Lung microvascular endothelial cell (primary cell): Measurements from ENCODE around the gene CGNL1. TPM values are rescaled to one million over a fixed set of nuclear protein-coding genes. Genes with fewer than 3 reads are reported as not detected.

Experiments
- DNase-seq, 2 donors: peaks; one replicate each; pipeline versions ENCODE4 v3.0.0 to v3.0.0-alpha.2; 2010; ENCODE audit warnings: low read depth in 2 of 2
- total RNA-seq: library from RNA; depleted of rRNA; stranded (reverse); fragments of >200 nt; gene quantifications from 2 replicates; pipeline ENCODE4 v1.2.1, GENCODE V29; 2014

Gene CGNL1
- total RNA-seq, 1 donor from 2014 or later = 38.3 TPM

DNA sequence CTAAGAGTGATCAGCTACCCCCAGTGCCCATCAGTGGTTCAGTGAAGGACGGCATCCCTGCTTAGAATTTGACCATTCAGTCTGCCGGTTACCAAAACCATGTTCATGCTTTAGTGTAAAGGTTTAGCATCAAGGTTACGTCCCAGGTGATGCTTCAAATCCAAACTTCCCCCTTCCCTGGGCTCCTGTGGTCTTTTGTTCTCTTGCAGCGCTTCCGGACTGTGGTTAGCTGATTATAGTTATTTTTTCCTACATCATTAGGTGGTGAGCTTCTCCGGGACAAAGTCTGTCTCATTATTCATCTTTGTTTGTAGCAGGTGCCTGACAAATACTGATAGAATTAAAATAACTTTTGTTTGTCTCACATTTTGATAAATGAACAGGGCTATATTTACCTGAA lies 187.1 kb downstream of the CGNL1 start:
- peak; percentile 29 to 33 for DNase-seq

DNA sequence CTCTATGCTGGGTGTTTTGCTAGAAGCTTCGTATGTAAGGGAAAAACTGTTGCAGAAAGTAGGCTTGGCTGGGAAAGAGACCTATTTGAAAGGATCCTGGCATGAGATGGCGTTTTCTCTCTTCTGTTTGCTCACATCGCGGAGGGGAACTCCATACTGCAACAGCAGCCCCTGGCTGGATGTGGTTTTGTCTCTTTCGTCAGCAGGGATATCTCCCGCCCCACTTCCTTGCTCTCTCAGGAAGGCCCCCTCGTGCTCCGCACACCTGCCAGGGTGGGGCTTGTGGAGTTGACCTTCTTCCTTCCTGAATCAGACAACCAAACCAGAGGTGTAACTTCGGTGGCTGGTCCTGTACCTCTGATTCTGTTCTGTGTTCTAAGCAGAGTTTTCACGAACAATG lies 189.0 kb downstream of the CGNL1 start:
- DNase-seq = peak; percentile 51 to 89

GRCh38 chr15:57566834-57567233 lies 190.5 kb downstream of the CGNL1 start:
- DNase-seq = peak; percentile 47 to 98

DNA sequence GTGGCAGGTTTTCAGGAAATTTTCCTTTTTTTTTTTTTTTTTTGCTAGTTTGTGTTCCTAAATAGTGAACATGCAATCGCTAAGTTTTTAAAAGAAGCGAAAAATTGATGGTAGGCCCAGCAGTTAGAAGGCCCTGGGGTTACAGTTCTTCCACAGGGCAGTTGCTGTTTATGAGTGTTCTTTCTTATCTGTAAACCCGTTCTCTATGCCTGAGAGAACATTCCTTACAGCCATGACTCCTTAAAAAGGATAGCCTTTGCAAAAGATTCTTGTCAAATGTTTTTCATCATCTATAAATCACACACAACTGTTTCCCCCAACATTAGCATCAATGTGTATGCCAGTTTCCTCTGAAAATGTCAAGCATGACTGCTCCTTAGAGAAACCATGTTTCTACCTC lies 191.6 kb downstream of the CGNL1 start:
- DNase-seq = no peak

DNA sequence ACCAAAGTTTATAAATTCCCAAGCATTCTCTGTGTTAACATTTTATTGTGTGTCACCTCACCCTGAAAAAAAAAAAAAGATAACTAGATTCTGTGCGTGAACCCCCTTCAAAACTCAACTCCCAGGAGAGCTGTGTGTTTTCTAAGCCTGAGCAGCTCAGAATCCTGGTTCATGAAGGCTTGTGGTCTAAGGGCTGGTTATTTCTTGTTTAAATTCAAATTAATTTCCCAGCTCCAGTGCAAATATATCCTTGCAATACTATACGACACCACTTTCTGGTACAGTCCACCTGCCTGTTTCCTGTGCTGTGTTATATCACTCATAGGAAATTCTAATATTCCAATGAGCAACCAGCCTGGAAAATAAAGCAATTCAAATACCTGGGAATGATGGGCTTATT lies 192.0 kb downstream of the CGNL1 start:
- peak in 1 of 2 donors; percentile 68 for DNase-seq

DNA sequence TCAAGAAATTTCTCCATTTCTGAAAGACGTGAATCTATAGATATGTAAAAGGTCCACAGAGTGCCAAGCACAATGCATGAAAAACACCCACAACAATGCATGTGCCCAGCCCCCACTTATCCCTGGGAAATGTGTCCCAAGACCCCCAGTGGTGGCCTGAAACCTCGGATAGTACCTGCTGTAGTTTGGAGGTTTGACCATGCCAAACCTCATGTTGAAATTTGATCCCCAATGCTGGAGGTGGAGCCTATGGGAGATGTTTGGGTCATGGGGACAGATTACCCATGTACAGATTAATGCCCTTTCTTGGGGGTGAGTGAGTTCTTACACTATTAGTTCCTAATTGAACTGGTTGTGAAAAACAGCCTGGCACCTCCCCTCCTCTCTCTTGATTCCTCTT lies 194.0 kb downstream of the CGNL1 start:
- DNase-seq = no peak

GRCh38 chr15:57570994-57571393 lies 194.7 kb downstream of the CGNL1 start:
- DNase-seq = peak in 1 of 2 donors; percentile 76

GRCh38 chr15:57571725-57572124 lies 195.4 kb downstream of the CGNL1 start:
- no peak for DNase-seq

DNA sequence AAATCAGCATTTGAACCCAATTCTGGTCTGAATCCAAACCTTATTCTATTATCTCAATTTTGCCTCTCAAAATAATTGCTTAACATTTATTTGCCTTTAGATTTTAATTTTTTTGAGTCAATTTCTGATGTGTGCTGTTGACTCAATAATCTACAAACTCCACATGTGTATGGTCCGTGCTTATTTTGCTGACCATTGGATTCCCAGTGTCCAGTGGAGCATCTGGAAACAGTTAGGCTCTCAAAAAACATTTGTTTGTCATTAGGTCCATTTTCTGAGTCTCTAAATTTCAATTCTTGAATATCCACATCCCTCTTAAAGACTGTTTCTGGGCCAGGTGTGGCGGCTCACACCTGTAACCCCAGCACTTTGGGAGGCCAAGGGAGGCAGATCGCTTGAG lies 196.2 kb downstream of the CGNL1 start:
- no peak for DNase-seq

- DNase-seq = no peak
These were observed 196.8 kb downstream of the CGNL1 start for GRCh38 chr15:57573151-57573550.

GRCh38 chr15:57575363-57575762 lies 199.1 kb downstream of the CGNL1 start:
- no peak for DNase-seq

- peak; percentile 81 for DNase-seq
These were observed 202.1 kb downstream of the CGNL1 start for GRCh38 chr15:57578288-57578900.

DNA sequence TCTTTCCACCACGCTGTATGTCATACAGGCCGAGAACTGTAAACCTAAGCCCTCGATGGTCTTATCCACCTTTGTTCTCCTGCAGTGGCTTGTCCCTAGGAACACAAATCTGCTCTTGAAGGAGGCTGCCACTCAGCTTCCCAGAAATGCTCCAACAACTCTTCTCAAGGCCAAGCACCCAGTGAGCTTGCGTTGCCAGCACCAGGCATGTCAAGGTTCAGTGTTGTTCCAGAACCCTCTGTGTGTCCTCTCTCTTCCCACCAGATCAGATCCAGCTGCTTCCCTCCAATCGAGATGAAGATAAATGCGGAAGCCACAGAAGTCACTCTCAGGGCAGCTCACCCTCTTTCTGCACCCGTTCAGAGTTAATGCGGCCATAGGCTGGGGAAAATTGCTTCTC lies 204.1 kb downstream of the CGNL1 start:
- DNase-seq = no peak

DNA sequence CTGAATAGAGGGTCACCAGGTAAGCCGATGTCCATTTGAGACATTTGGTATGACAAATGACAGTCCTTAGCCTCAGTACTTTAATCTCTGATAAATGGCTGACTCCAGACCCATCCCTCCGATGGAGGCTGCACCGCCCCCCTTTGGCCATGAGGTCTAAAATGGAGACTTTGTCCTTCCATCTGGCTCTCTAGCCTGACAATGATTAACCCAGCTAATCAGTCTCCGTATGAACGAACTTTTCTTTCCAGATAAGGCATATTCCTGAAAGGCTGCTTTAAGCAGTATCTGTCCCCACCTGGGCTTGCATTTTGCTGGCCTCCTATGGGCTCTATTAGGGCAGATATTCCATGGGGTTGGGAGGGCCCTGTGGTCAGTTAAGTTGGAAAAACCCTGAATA lies 204.6 kb downstream of the CGNL1 start:
- no peak for DNase-seq

GRCh38 chr15:57582090-57582489 lies 205.8 kb downstream of the CGNL1 start:
- DNase-seq = no peak

DNA sequence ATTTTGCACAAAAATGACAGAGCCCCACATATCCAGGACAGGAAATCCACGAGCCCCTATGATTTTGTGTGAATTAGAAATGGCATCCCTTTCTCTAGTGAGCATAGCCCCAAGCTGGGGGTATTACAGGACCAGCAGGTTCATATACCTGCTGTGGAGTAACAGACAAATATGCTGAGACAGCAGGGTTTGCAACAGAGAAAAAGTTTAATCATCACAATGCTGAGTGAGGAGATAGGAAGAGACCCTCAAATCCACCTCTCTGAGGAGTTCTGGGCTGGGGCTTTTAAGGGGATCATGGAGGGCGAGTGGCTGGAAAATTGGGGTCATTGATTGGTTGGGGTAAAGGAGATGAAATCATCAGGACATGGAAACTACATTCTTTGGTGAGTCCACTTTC lies 207.0 kb downstream of the CGNL1 start:
- no peak for DNase-seq

DNA sequence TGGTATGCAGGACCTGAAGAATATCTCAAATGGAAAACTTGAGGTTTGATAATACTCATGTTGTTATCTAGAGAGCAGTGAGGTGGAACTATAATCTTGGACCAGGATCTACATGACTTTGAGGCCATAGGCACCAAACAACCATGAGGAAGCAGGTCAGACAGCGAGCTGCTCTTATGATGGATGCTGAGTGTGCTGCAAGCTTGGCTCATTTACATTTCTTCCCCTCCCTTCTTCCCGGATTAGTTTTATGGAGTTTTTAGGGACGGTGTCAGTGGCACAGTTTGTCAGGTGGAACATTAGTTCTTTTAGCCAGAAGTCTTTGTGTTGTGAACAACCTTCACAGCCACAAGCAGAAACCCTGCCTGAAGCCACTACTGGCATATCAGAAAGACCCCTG lies 207.4 kb downstream of the CGNL1 start:
- DNase-seq = no peak

DNA sequence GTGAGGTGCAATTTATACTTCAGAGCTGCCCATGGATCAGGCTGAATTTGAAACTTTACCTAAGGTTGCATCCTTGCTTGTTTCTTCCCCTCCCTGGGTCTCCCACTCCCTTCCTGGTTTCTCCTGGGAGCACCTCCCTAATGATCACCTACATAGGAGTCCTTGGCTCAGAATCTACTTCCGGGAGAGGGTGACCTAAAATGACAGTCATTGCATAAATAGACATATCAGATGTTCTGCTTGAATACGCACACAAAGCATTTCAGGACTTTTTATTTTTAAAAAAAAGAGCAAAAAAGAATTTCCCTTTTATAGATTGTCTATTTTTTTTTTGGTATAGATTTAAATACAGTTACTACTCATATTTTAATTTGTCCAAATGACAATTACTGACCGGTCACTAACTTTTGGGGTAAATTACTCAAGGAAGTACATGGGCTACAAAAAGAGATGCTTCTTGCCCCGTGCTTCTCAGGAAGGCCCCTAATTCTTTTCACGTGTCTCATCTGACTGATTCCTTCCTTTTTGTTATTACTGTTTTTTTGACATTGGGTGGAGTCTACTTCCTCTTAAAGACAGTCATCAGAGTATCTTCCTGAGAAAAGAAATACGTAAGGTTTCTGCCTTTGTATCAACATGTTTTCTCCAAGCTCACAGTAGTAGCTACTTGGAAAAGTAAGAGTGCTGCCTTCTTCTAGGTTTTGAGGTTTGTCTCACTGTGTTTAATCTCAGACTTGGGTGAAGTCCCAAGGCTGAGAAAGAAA lies 210.5 kb downstream of the CGNL1 start:
- DNase-seq = peak in 1 of 2 donors; percentile 66

DNA sequence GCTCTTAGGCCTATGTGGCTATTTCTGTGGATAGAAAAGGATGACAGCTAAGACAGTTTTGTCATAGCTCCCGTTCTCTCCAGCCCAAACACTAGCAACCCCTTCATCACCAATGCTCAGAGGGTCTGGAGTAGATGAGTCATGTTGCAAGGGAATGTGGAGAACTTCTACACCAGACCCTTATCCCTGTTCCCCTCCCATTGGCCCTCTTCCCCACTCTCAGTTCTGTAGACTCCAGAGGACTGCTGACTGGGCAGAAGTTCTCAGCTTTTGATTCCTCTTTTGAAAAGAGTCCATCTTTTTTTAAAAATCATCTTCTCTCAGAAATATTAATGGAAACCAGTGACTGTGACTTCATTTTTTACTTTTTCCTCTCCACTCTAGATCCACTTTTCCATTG lies 213.0 kb downstream of the CGNL1 start:
- no peak for DNase-seq

DNA sequence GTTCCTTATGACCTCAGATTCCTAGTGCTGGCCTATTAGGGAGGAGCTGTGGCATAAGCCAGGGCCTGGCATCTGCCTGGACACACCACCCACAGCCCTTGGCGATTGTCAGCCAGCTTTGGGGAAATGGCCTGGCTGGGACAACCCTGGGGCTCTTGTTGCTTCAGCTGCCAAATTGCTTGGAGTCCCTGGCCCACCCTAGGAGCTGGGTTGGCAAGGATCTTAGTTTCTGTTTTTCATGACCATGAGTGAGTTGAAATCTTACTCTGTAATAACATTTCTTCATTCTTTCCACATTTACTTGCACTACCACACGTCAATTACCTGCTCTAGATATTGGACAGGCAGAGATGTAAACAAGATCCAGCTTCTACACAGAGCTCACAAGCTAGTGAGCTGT lies 213.4 kb downstream of the CGNL1 start:
- no peak for DNase-seq

- no peak for DNase-seq
These were observed 215.0 kb downstream of the CGNL1 start for GRCh38 chr15:57591237-57591821.

- peak; percentile 51 to 63 for DNase-seq
These were observed 215.6 kb downstream of the CGNL1 start, which contains the start of gene MYZAP for GRCh38 chr15:57591822-57592367. TSS of gene MYZAP (plus strand) at chr15:57591904. CDS start at chr15:57592035, 131 bp downstream.
